CD4-positive, alpha-beta T cell (primary cell): ENCODE data around the gene MCUB. TPM values are rescaled to one million over a fixed set of nuclear protein-coding genes. Genes with fewer than 3 reads are reported as not detected.
A peak's percentile ranks its signal among the peaks of the same experiment; 100 is the strongest.

Source experiments
- ATAC-seq: fragments of 200-7000 bp; cut with Tn5 transposase; one replicate; pipeline ENCODE4 v1.10.0; 2022; ENCODE audit warnings: mild to moderate bottlenecking; ENCODE audit not compliant: poor library complexity
- CTCF ChIA-PET: fragments of 350-600 bp; sonication (Branson Sonifier 250); formaldehyde crosslinking; loops from one replicate; lab custom pipeline; 2021; ENCODE audit warnings: antibody characterized with exemption, inconsistent platforms; lab: Charles Lee
- POLR2A ChIA-PET: fragments of 350-600 bp; sonication (Branson Sonifier 250); formaldehyde crosslinking; loops from one replicate; lab custom pipeline; 2021; ENCODE audit warnings: antibody characterized with exemption, inconsistent platforms; lab: Charles Lee
- DNase-seq, 14 experiments: peaks; one replicate each; pipeline ENCODE4 v3.0.0-alpha.2; 2013 to 2020; ENCODE audit warnings: mixed read lengths in 2 of 14
- H3K27ac ChIP-seq, 2 donors: one replicate each; pipeline versions ENCODE4 v1.5.1 to v1.7.0; 2013; ENCODE audit warnings: low read length in 2 of 2, low read depth in 1 of 2, mild to moderate bottlenecking in 1 of 2
- H3K27me3 ChIP-seq, 2 experiments: 1 replicate in 1 of 2; 2 replicates in 1 of 2; pipeline versions ENCODE4 v1.6.1 to v1.7.0; 2013; ENCODE audit warnings: low read length in 2 of 2, control low read depth in 1 of 2, mild to moderate bottlenecking in 1 of 2, moderate library complexity in 1 of 2; ENCODE audit not compliant: insufficient read depth in 2 of 2, control insufficient read depth in 1 of 2
- H3K36me3 ChIP-seq: one replicate; pipeline ENCODE4 v1.6.1; 2013; ENCODE audit warnings: low read length, control low read depth; ENCODE audit not compliant: insufficient read depth
- H3K4me1 ChIP-seq: one replicate; pipeline ENCODE4 v1.6.1; 2013; ENCODE audit warnings: low read length, control low read depth; ENCODE audit not compliant: insufficient read depth
- H3K4me3 ChIP-seq: one replicate; pipeline ENCODE4 v1.5.1; 2013; ENCODE audit warnings: mild to moderate bottlenecking, low read length, moderate library complexity
- H3K9me3 ChIP-seq, 2 experiments: 1 replicate in 1 of 2; 2 replicates in 1 of 2; pipeline versions ENCODE4 v1.6.1 to v1.7.0; 2013; ENCODE audit warnings: low read length in 2 of 2, mild to moderate bottlenecking in 2 of 2, control low read depth in 1 of 2, moderate library complexity in 1 of 2; ENCODE audit not compliant: control insufficient read depth in 1 of 2, insufficient read depth in 1 of 2
- H3K27ac Mint-ChIP-seq: one replicate; pipeline ENCODE4 v1.8.0; 2020; ENCODE audit warnings: mixed read lengths
- H3K27me3 Mint-ChIP-seq: one replicate; pipeline ENCODE4 v1.8.0; 2021; ENCODE audit warnings: mixed read lengths
- H3K36me3 Mint-ChIP-seq: one replicate; pipeline ENCODE4 v1.8.0; 2021; ENCODE audit warnings: low read depth, mixed read lengths
- H3K4me1 Mint-ChIP-seq: one replicate; pipeline ENCODE4 v1.8.0; 2021; ENCODE audit warnings: low read depth, mixed read lengths
- H3K4me3 Mint-ChIP-seq: one replicate; pipeline ENCODE4 v1.8.0; 2020; ENCODE audit warnings: mild to moderate bottlenecking, mixed read lengths
- H3K9me3 Mint-ChIP-seq: one replicate; pipeline ENCODE4 v1.8.0; 2020; ENCODE audit warnings: mixed read lengths
- CTCF ChIP-seq: fragments of 200-600 bp; IDR thresholded peaks from one replicate; pipeline ENCODE4 v1.8.0; 2022; ENCODE audit warnings: antibody characterized with exemption, mild to moderate bottlenecking
- intact Hi-C, 2 experiments: fragments of 100-400 bp; cut with DNase I in 1 of 2; cut with micrococcal nuclease in 1 of 2; formaldehyde crosslinking; loops; one replicate each; pipeline versions ENCODE4 v1.15.1 to v1.9.0; 2023 to 2025; cut with DNase I, micrococcal nuclease
- total RNA-seq, 174 experiments: library from RNA in 2 of 174; stranded (reverse) in 2 of 174; gene quantifications; one replicate each; pipeline ENCODE4 v1.2.3 and lab custom pipeline; 2021 to 2026

The MCUB gene
- total RNA-seq, 2 experiments from 2014 or later = 98.1 to 108 TPM

GRCh38 chr4:109611045-109611646 is 51.1 kb downstream of the MCUB start:
- H3K27ac ChIP-seq = no peak overlapping the region
- TF ChIP-seq CTCF = no peak

GRCh38 chr4:109614015-109614414 is 54.0 kb downstream of the MCUB start:
- Mint-ChIP-seq H3K27me3 (no peaks in the 10 kb centered on the region), H3K4me3 (no peak overlapping the region), H3K36me3 (peaks cover 81% of the 10 kb centered on the region), H3K27ac (peak overlapping the region; percentile 37), H3K4me1 (peaks cover 87% of the 10 kb centered on the region), H3K9me3 (peaks cover under 1% of the 10 kb centered on the region)
- POLR2A ChIA-PET = no interaction called here
- intact Hi-C loops = loop anchor here (5.0 kb wide), 2 partner anchors 33 to 38 kb away; no protein-coding TSS in a partner anchor
- ATAC-seq (no peak), DNase-seq (no peak)
- no peaks in the 10 kb centered on the region for H3K27me3 ChIP-seq
- H3K4me1 ChIP-seq = peaks cover 18% of the 10 kb centered on the region
- peaks cover 6 to 7% of the 10 kb centered on the region in 2 experiments for H3K9me3 ChIP-seq
- H3K4me3 ChIP-seq = no peak overlapping the region
- peaks cover 21% of the 10 kb centered on the region for H3K36me3 ChIP-seq
- H3K27ac ChIP-seq = no peak overlapping the region
- TF ChIP-seq CTCF = no peak
- CTCF ChIA-PET = no interaction called here

More at GRCh38 chr4:109611045-109611646, 51.1 kb downstream of the MCUB start:
- Histone ChIP-seq H3K9me3 (peaks cover 16 to 19% of the 10 kb centered on the region in 2 experiments), H3K4me3 (no peak overlapping the region), H3K4me1 (peaks cover 22% of the 10 kb centered on the region), H3K36me3 (peaks cover 30% of the 10 kb centered on the region), H3K27me3 (no peaks in the 10 kb centered on the region)
- no peak for DNase-seq
- POLR2A ChIA-PET = interaction anchor here (0.5 kb wide), 1 partner anchor 77 kb away, joined by 4 read pairs; no protein-coding TSS in a partner anchor
- Mint-ChIP-seq H3K27ac (peak overlapping the region; percentile 56), H3K4me1 (peaks cover 86% of the 10 kb centered on the region), H3K9me3 (peaks cover 11% of the 10 kb centered on the region), H3K4me3 (no peak overlapping the region), H3K27me3 (no peaks in the 10 kb centered on the region), H3K36me3 (peaks cover 92% of the 10 kb centered on the region)
- CTCF ChIA-PET = no interaction called here
- intact Hi-C loops = loop anchor here (5.0 kb wide), 2 partner anchors 36 to 41 kb away; no protein-coding TSS in a partner anchor
- ATAC-seq = no peak

- peaks cover 84% of the 10 kb centered on the region for H3K4me1 Mint-ChIP-seq
Observed at GRCh38 chr4:109614466-109614865, 54.4 kb downstream of the MCUB start.

More at GRCh38 chr4:109614466-109614865, 54.4 kb downstream of the MCUB start:
- DNase-seq = no peak
- no peak for ATAC-seq
- Mint-ChIP-seq H3K36me3 (peaks cover 77% of the 10 kb centered on the region), H3K27me3 (no peaks in the 10 kb centered on the region), H3K27ac (peak overlapping the region; percentile 37), H3K4me3 (no peak overlapping the region), H3K9me3 (no peaks in the 10 kb centered on the region)
- intact Hi-C loops = loop anchor here (5.0 kb wide), 2 partner anchors 33 to 38 kb away; no protein-coding TSS in a partner anchor
- TF ChIP-seq CTCF = no peak
- H3K4me1 ChIP-seq = peaks cover 15% of the 10 kb centered on the region
- POLR2A ChIA-PET = interaction anchor here (1.4 to 2.1 kb wide), 2 partner anchors 34 to 53 kb away, joined by 3 to 7 read pairs; no protein-coding TSS in a partner anchor
- peaks cover 6 to 7% of the 10 kb centered on the region in 2 experiments for H3K9me3 ChIP-seq
- H3K27ac ChIP-seq = no peak overlapping the region
- CTCF ChIA-PET = no interaction called here
- no peaks in the 10 kb centered on the region for H3K27me3 ChIP-seq
- H3K36me3 ChIP-seq = peaks cover 20% of the 10 kb centered on the region
- H3K4me3 ChIP-seq = no peak overlapping the region
